Stimulated activated CD8-positive, alpha-beta memory T cell treated with anti-CD3 and anti-CD28 coated beads, Interleukin-7, amount 100 ng/mL, for 48 hours (primary cell): ENCODE results near the gene INSYN2B.

Experiments
- DNase-seq, 2 donors: peaks; one replicate each; pipeline ENCODE4 v3.0.0-alpha.2; 2020; ENCODE audit warnings: low read depth in 1 of 2; ENCODE audit errors: extremely low read depth in 1 of 2

Gene INSYN2B

GRCh38 chr5:169895926-169896325, 84.4 kb downstream of the INSYN2B start:
- no peak for DNase-seq

- DNase-seq = no peak
Measured at GRCh38 chr5:169893571-169893970, 86.7 kb downstream of the INSYN2B start.

- no peak for DNase-seq
Measured at GRCh38 chr5:169893010-169893409, 87.3 kb downstream of the INSYN2B start.

- no peak for DNase-seq
Measured at GRCh38 chr5:169889572-169889971, 90.7 kb downstream of the INSYN2B start.

GRCh38 chr5:169886677-169887076, 93.6 kb downstream of the INSYN2B start:
- DNase-seq = no peak

- DNase-seq = no peak
Measured at GRCh38 chr5:169886033-169886432, 94.3 kb downstream of the INSYN2B start.

- no peak for DNase-seq
Measured at GRCh38 chr5:169881702-169882303, 98.5 kb downstream of the INSYN2B start.

- DNase-seq = no peak
Measured at GRCh38 chr5:169880785-169881184, 99.5 kb downstream of the INSYN2B start.

- no peak for DNase-seq
Measured at GRCh38 chr5:169880012-169880663, 100.2 kb downstream of the INSYN2B start.

- no peak for DNase-seq
Measured at GRCh38 chr5:169876386-169876785, 103.9 kb downstream of the INSYN2B start.

- no peak for DNase-seq
Measured at GRCh38 chr5:169875731-169876130, 104.6 kb downstream of the INSYN2B start.

GRCh38 chr5:169875091-169875728, 105.1 kb downstream of the INSYN2B start:
- no peak for DNase-seq

GRCh38 chr5:169874621-169875020, 105.7 kb downstream of the INSYN2B start:
- DNase-seq = no peak

GRCh38 chr5:169873642-169874041, 106.7 kb downstream of the INSYN2B start:
- DNase-seq = no peak

GRCh38 chr5:169871826-169872490, 108.3 kb downstream of the INSYN2B start:
- DNase-seq = no peak

GRCh38 chr5:169870211-169870610, 110.1 kb downstream of the INSYN2B start:
- DNase-seq = no peak

GRCh38 chr5:169869066-169869465, 111.2 kb downstream of the INSYN2B start:
- no peak for DNase-seq

GRCh38 chr5:169867347-169867746, 112.9 kb downstream of the INSYN2B start:
- no peak for DNase-seq

GRCh38 chr5:169864483-169864882, 115.8 kb downstream of the INSYN2B start:
- no peak for DNase-seq

- no peak for DNase-seq
Measured at GRCh38 chr5:169862391-169862811, 117.9 kb downstream of the INSYN2B start.

- DNase-seq = no peak
Measured at GRCh38 chr5:169861934-169862333, 118.4 kb downstream of the INSYN2B start.

- DNase-seq = no peak
Measured at GRCh38 chr5:169861433-169861832, 118.9 kb downstream of the INSYN2B start.
